HG02938 (cell line): ENCODE measurements around the gene LDLRAD3.
"Not testable (repeated sequence)": the region's sequence is repeated elsewhere in the genome, so short reads cannot be mapped to it uniquely, and the experiment has no call there.

Experiments
- ATAC-seq: cut with Tn5 transposase; IDR thresholded peaks from one replicate; pipeline ENCODE4 v1.9.1; 2021; ENCODE audit warnings: mild to moderate bottlenecking, moderate library complexity; ENCODE audit not compliant: unreplicated experiment

Gene LDLRAD3

DNA sequence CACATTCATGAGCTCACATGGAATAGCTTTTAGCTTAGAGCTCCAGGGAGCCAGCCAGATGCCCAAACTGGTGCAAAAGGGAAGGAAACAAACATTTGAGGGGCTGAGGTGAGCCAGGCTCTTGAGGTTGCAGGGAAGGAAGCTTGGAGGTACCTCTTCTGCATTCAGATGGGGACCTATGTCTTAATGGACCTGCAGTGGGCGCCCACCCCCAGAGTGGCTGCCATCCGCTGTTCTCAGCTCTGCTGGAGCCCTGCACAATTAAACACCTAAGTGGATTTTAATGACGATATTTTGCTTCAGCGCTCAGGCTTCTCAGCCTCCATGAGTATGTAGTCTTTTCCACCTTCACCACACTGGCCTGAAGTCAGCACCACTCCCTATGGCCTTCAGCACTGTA, 100.8 kb downstream of the LDLRAD3 start:
- no peak for ATAC-seq

DNA sequence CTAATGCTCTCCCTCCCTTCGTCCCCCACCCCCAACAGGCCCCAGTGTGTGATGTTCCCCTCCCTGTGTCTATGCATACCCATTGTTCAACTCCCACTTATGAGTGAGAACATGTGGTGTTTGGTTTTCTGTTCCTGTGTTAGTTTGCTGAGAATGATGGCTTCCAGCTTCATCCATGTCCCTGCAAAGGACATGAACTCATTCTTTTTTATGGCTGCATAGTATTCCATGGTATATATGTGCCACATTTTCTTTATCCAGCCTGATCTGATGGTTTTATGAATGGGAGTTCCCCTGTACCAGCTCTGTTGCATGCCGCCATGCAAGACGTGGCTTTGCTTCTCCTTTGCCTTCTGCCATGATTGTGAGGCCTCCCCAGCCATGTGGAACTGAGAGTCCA, 102.1 kb downstream of the LDLRAD3 start:
- not testable (repeated sequence) for ATAC-seq

DNA sequence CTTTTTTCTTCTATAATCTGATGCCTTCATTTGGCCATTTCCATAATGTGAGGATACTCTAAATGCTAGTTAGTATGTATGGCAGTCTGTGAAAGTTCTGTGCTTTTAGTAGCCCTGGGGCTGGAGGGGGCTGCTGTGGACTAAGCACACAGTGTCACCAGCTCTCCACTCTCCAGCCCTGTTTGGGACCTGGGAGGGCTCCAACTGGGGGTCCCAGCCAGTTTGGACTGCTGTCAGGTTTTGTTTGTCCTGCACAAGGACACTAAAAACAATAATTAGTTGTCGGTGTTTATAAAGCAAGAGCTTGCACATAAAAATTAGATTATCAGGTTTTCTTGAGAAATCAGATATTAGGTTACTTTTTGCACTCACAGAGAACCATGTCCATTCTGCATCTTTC, 103.1 kb downstream of the LDLRAD3 start:
- ATAC-seq, result no peak

DNA sequence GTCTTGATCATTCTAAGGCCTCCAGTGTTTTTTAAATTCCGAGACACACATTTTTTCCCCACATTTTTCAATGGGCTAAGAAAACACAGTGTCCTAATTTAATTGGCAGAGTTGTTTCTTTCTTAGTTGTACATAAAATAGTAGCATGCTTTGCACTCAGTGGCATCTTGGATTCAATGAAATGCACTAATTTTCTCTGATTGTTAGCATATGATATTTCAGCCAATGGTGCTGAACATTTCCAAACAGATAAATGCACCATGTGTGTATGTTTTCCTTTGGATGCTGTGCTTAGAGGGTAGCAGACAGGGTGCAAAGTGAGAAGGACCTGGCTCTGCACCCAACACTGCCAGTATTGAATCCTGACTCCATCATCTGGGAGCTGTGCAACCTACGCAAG, 103.5 kb downstream of the LDLRAD3 start:
- no peak for ATAC-seq

DNA sequence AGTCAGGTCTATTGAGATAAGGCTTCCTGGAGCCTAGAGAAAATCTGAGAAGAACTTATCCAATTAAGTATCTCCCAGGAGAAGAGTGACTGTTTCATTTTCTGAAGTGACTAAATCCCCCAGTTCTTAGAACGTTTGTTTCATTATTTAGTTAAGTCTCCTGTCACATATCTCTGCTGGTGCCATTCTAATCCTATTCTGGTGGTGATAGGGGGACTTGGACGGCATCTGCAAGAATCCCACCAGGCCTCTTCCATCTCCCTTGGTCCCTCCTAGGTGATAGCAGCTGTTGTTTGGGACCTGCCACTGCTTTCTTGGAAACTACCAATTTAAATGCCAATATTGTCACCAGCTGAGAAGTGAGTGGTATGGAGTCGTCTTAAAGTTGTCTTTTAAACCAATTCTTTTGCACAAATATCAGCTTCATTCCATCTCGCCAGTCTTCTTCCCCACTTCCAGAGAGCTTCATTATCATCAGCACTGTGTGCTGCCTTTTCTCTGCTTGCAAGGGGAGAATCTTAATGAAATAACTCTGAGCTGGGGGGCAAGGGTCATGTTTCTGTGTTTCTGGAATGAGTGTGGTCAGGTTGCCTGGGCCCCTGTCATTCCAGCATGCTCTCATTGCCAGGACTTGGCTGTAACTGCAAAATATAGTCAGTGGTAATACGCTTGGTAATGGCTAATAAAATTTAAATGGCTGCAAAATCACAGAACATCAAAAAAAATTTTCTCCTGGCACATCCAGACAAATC, 104.8 kb downstream of the LDLRAD3 start:
- no peak for ATAC-seq

DNA sequence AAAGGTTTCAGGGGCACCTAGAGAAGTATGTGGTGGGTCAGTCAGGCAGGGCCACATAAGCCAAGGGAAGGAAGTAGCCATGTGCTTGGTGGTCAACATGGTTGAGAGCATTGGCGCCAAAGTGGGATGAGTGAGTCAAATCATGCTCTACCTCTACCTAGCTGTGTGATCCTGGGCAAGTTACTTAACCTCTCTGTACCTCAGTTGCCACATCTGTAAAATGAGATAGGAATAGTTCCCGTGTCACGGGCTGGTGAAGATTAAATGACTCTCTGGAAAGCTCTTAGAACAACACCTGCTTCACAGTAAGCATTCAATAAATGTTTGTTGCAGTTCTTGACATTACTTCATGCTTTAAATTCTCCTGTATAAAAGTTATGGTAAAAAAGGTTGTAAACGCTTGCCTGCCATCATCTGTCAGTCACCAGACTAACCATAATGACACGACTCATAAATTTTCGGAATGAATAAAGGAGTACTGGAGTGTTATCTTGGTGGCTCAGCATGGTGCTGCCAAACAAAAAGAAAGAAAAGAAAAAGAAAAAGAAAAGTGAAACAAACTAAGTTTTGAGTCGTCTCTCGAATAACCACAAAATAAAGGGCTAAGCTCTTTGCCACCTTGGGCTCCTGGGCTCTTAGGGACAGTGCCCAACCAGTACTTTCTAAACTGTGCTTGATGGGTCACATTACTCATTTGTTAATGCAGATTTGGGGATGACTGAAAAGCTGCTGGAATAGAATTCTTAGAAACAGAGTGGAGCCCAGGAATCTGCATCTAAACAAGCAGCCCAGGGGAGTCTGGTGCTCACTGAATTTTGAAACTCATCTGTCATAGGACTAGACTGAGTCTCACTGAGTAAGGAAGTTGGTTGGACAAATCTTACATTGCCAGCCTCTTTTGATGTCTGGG, 107.6 kb downstream of the LDLRAD3 start:
- ATAC-seq, result no peak

DNA sequence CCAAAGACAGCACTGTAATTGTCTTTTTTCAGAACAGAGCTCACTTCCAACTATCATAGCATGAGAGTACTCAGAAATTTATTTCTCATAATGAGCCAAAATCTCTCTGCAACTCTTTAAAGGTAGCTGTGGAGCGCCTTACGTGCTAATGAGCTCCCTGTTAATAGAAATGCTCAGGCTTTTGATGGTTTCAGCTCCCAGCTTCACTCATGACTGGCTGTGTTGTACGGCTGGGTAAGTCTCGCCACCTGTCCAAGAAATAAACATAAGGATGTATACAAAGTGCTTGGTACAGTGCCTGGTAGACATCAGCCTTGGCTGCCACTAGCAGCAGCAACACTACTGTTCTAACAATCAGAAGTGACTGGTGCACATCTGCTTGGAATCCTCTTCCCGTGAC, 109.4 kb downstream of the LDLRAD3 start:
- no peak for ATAC-seq

DNA sequence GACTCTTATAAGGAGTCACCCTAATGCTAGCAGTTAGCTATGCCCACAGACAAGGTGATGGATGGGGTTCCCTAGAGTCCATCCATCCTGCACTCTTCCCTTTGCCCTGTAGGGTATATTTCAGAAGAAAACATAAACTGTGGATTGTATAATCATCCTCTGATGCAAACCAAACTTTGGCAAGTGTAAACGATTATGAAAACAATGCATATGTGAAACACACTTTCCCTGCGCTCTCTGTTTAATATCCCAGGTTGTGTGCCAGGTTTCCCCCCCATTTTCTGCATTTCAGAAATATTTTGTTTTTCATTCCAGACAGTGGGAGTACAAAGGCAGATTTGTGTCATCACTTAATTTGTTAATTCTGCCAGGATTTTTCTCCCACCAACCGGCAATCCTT, 110.0 kb downstream of the LDLRAD3 start:
- no peak for ATAC-seq

DNA sequence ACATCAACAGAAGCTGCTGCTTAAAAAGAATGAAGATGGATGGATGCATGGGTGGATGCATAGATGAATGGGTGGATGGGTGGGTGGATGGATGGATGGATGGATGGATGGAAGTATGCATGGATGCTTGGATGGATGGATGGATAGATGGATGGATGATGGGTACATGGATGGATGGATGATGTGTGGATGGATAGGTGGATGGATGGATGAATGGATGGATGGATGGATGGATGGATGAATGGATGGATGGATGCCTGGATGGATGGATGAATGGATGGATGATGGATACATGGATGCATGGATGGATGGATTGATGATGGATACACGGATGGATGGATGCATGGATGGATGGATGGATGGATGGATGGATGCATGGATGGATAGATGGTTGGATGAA, 110.8 kb downstream of the LDLRAD3 start:
- no peak for ATAC-seq

DNA sequence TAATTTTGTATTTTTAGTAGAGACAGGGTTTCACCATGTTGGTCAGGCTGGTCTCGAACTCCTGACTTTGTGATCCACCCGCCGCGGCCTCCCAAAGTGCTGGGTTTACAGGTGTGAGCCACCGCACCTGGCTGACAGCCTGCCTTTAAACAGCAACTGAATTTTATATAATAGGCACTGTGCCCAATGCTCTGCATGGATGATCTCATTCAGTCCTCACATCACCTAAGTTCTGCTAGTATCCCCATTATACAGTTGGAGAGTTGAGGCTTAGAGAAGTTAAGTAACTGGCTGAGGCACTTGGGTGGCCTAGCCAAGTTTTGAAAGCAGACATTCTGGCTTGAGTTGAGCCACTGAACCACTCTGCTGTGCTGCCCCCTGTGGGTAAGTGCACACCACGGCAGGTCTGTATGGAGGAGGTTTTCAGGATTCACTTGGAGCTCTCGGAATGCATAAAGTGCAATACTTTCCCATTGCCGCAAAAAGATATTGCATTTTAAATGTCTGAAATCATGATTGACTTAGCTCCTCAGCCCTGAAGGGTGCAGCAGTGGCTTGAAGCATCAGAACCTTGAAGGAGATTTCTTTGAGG, 112.4 kb downstream of the LDLRAD3 start:
- ATAC-seq, result no peak

DNA sequence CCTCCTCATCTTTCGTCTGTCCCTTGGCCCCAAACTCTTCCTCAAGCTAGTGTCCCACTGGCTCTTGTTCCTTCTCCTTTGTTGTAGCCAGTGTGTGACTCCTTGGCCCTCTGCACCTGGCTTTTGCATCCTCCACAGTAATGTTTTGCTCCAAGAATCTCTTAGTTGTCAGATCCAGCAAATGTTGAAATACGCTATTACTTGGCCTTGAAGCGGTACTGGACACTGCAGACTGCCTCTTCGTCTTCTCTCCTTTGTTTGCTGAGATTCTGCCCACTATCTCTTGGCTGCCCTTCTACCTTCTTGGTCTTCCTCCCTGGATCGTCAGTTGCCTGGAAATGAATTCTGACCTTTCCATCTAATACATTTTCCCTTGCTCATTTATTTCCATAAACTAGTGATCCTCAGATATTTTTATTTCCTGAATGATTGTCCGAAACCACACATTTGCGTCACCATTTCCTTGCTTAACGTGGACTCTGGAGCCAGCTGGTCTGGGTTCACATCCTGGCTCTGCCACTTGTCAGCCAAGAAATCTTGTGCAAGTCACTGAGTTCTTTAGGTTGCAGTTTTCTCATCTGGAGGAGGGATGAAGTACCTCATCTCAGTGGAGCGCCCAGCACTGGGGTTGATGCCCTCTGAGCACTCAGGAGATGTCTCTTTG, 113.6 kb downstream of the LDLRAD3 start:
- ATAC-seq, result no peak

DNA sequence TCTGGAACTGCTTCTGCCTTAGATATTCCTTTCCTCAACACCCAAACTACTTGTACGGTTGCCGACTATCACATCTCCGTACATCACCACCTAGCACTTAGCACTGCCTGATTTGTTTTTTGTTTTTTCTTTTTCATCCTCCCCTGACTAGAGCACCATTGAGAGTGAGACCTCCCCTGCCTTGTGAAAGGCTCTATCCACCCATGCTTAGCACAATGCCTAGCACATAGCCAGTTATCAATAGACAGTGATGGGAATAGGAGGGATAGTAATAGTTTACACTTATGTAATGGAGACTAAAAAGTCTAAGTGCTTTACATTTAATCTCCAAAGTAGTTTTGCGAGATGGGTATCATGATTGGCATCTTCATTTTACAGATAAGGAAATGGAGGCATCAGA, 115.8 kb downstream of the LDLRAD3 start:
- no peak for ATAC-seq

DNA sequence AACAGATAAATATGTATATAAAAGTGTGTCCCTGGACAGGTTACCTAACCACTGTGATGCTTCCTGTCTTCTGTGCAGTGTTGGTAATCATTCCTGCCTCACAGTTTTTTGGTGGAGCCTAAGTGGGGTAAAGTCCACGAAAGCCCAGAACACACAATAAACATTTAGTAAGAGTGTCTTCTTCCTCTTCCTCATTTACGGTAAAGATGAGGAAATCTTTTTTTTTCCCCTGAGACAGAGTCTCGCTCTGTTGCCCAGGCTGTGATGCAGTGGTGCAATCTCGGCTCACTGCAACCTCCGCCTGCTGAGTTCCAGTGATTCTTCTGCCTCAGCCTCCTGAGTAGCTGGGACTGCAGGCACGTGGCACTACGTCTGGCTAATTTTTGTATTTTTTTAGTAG, 117.1 kb downstream of the LDLRAD3 start:
- no peak for ATAC-seq

DNA sequence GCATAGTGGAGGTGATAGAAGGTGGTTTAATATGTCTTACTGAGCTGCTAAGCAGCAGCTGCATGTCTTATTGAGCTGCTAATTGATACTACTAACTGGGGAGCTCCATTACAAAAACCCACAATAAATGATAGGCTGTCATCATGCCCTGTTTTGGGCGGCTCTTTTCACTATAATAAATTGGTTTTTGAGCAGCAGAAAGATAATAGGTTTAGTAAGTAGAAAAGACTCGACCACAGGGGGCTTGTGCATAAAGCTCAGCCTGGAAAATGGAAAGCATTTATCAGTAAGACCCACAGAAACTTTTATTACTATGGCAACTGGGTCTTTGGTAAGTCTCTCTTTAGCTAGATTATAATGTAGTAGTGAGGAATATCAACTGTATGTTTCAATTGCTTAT, 117.6 kb downstream of the LDLRAD3 start:
- no peak for ATAC-seq

DNA sequence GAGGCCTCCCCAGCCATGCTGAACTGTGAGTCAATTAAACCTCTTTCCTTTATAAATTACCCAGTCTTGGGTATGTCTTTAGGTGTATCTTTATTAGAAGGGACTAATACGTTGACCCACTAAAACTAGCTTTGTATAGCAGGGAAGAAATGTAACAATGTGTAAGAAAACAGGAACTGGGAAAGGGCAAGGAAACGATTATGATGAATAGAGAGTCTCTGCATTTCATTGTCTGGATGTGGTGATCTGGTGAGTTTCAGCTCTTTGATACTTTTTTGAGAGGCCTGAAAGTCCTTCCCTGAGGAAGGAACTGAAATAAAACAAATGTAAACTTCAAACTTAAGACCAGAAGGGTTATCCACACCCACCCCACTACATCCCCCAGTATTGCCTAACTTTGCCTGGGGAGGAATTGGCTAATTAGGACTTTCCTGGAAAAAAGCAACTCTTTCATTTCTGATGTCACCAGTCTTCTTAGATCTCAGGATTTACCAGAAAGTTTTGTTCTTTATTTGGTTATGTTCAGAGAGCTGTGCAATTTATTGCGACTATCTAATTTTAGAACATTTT, 119.0 kb downstream of the LDLRAD3 start:
- ATAC-seq, result no peak

DNA sequence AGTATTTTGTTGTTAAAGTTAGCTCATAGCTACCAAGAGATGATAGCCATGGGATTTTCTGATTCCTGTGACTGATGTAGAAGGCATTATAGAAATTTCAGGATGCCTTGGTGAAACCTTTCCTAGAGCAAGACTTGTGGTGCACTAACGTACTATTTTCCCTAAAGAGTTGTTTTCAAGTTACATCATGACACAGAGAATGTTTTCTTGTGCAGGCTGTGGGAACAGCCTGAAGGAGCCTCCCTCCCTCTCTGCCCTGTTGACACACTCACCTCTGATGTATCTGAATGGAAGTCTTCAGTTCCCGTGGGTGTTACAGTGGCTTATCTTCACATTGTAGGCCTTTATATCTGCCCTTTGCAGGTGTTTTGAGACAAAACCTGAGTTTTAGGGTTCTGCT, 121.6 kb downstream of the LDLRAD3 start:
- no peak for ATAC-seq

DNA sequence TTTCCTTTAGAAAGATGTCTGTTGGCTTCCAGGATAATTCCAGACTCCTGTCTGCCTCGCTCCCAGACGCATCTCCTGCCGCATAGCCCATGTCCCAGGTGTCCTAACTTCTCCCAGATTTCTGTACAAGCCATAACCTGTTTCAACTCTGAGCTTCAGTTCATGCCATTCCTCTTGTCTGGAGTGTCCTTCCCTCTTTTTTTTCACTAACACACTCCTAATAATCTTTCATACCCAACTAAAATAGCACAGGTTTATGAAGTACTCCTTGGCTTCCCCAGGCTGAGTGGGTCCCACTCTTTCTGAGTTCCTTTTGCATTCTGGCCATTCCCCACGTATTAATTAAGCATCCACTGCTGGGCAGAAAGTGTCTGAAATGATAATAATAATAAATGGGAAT, 123.0 kb downstream of the LDLRAD3 start:
- ATAC-seq, result no peak

DNA sequence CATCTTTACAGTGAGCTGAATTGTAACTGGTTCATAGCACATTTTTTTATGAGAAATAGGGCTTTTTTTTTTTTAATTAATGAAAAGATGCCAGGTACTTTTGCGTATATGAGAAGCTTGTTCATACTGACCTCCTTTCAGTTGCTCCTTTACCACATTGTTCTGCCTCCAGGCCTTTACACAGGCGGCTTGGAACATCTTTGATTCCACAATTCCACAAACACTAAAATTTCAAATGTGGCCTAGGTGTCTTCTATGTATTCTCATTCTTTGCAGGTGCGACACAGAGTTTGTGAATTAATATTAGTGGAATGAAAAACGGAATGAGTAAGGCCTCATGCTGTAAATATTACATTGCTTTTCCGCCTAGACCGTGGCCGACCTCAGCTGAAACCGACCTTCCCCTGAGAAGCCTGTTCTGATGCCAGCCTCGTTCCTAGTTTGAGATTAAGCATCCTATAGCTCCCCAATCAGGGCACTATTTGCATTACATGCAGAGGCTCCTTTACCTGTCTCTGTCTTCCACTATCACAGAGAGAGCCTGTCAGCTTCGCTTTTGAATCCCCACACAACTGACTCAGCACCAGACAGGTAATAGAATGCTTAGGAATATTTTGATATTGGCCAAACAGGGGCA, 125.8 kb downstream of the LDLRAD3 start:
- ATAC-seq, result no peak

DNA sequence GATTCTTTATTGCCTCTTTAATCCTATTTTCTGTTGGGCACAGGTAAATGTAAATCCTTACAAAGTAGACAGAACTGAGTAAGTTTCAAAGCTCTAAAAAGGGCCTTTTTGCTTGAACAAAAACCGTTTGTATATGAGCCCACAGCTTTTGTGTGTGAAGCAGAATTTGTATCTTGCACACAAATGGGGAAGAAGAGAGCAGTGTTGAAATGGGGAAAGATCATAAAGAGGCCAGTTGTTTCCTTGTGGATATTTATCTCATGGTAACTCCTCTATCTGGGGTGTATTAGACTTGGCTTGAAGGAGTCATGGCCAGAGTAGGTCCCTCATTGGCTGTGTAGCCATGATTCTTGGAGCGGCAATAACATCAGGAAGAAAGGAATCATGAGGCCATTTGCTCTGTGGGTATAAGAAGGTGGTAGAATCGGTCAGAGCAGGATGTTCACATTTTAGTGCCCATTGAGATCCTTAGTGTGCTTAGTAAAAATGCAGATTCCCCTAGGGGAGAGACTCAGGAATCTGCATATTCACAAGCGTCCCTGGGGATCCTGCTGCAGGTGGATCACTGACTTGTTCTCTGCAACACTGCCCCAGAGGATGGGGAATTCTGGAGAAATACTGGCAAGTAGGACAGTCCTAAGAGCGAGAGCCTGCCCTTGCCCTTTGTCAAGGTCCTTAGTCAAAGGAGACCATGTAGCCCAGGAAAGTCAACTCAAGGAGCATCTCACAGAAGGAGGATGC, 126.5 kb downstream of the LDLRAD3 start:
- ATAC-seq, result no peak

DNA sequence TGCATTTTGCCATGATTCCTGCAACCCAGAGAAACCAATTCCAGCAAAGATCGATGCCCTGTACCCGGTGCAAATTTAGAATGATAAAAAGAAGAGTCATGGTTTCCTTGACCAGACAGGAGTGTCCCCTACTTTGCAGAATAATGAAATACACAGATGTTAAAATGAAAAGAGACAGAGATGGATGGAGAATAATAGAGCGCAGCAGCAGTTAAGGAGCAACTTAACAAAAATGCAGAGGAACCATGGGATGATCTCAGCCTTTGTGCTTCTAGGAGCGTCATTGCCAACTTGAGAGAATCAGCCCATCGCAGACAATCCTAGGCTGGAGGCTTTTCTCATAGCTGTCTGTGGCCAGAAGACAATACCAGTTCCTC, 127.1 kb downstream of the LDLRAD3 start:
- ATAC-seq, result no peak
